H1 (cell line): ENCODE data around the gene CIZ1.

Experiments used
- YY1 ChIP-seq: IDR thresholded peaks from 2 replicates; pipeline ENCODE4 v1.6.1; 2011; ENCODE audit warnings: low read depth, mild to moderate bottlenecking, low read length
- ZNF274 ChIP-seq: IDR thresholded peaks from 2 replicates; pipeline ENCODE4 v1.7.0; 2012; ENCODE audit warnings: low read length, borderline replicate concordance; ENCODE audit errors: extremely low read depth

DNA sequence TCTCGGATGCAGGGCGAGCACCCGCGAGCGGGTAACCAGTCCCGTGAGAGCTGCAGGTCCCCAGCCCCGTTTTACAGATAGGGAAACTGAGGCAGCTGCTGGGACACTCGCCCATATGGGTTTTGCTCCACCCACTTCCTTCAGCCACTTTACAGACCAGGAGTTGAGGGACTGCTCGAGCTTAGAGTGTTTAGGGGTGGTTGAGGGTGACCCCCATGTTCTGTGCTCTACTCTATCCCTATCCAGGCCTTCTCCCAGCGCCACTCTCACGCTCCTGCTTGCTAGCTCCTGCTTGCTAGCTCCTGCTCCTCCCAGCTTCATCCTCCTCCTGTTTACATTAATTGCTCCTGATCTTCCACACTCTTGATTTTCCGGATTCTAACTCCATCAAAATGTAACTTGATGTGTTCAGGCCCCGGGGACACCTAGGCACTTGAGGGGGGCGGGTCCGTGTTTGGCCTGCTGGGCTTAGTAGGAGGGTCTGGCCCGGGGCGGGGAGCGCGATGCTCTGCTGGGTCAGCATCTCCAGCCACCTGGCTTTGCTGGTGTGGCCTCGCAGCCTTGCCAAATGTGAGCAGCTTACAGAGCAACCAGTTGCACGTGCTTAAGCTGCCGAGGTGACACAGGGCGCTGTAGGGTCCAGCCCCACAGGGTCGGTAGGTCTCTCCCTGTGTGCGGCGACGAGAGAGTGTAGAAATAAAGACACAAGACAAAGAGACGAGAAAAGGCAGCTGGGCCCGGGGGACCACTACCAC lies 62.4 kb downstream of the CIZ1 start:
- TF ChIP-seq YY1, result no peak
- TF ChIP-seq ZNF274, result no peak
